Cardiac muscle cell (in vitro differentiated cells and primary cell): ENCODE results near the gene PBX4. TPM values are rescaled to one million over a fixed set of nuclear protein-coding genes. Genes with fewer than 3 reads are reported as not detected.
A peak's percentile ranks its signal among the peaks of the same experiment; 100 is the strongest.
"Not testable (repeated sequence)": the region's sequence is repeated elsewhere in the genome, so short reads cannot be mapped to it uniquely, and the experiment has no call there.

Experiments used
- DNase-seq, 2 donors: peaks; one replicate each; pipeline versions ENCODE4 v3.0.0 to v3.0.0-alpha.2; 2010 to 2017; ENCODE audit warnings: low read depth in 1 of 2, low spot score in 1 of 2
- H3K27ac ChIP-seq: fragments of 200-600 bp; sonication (generic); 2 replicates; pipeline ENCODE4 v1.5.1; 2016
- H3K27me3 ChIP-seq: fragments of 200-600 bp; sonication (generic); 2 replicates; pipeline ENCODE4 v1.6.0; 2016; ENCODE audit warnings: control low read depth
- H3K36me3 ChIP-seq: fragments of 200-600 bp; sonication (generic); 2 replicates; pipeline ENCODE4 v1.5.1; 2016; ENCODE audit warnings: control low read depth
- H3K4me1 ChIP-seq: fragments of 200-600 bp; sonication (generic); 2 replicates; pipeline ENCODE4 v1.8.1; 2017; ENCODE audit warnings: low read depth, mild to moderate bottlenecking, mixed run types
- H3K4me3 ChIP-seq: fragments of 200-600 bp; sonication (generic); 2 replicates; pipeline ENCODE4 v1.5.1; 2016; ENCODE audit warnings: mild to moderate bottlenecking
- H3K9me3 ChIP-seq: fragments of 200-600 bp; sonication (generic); 2 replicates; pipeline ENCODE4 v1.5.1; 2017; ENCODE audit warnings: low read depth, mild to moderate bottlenecking, control low read depth
- polyA plus RNA-seq: library from polyadenylated mRNA; unstranded; fragments of >200 nt; fragmentation: Nextera tagmentation; extraction: Ambion mirVana; gene quantifications from 2 replicates; pipeline ENCODE4 v1.2.1, GENCODE V29; 2016
- total RNA-seq: library from RNA; depleted of rRNA; stranded (reverse); fragments of >200 nt; gene quantifications from 2 replicates; pipeline ENCODE4 v1.2.3, GENCODE V29; 2016
- TF ChIP-seq, protein P1 (sequence below): IDR thresholded peaks from 2 replicates; pipeline ENCODE4 v1.5.1; 2012; ENCODE audit warnings: low read depth, mild to moderate bottlenecking, low read length

PBX4 gene
- total and polyA plus RNA-seq, 2 experiments from 2014 or later = 10.9 to 11.8 TPM

DNA sequence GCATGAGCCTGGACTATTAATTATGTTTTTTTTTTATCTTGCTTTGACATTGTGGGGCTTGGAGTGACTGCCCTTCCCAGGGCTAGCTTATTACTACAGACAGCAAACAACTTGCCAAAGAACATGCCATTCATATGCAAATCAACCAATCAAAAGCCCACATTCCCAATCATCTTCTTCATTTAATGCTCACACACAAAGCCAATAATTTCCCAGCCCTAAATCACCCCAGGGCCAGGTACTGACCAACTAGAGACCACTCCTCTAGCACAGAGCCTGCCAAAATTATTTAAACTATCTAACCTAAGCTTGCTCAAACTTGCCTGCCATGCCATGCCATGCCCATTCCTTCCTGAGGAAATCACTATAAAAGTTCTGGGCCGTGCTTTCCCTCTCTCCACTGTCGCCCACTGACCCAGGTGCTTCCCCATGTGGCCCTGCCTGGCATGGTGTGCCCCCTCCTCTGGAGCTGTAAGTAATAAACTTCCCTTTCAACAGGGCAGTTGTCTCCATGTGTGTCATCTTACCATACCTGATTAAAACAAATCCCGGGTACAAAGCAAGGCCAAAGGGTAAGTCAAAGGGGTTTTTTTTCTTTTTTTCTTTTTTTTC lies 15.7 kb downstream of the PBX4 start:
- H3K27ac ChIP-seq = no peak overlapping the region
- no peaks in the 10 kb centered on the region for H3K27me3 ChIP-seq
- TF ChIP-seq, protein P1, sequence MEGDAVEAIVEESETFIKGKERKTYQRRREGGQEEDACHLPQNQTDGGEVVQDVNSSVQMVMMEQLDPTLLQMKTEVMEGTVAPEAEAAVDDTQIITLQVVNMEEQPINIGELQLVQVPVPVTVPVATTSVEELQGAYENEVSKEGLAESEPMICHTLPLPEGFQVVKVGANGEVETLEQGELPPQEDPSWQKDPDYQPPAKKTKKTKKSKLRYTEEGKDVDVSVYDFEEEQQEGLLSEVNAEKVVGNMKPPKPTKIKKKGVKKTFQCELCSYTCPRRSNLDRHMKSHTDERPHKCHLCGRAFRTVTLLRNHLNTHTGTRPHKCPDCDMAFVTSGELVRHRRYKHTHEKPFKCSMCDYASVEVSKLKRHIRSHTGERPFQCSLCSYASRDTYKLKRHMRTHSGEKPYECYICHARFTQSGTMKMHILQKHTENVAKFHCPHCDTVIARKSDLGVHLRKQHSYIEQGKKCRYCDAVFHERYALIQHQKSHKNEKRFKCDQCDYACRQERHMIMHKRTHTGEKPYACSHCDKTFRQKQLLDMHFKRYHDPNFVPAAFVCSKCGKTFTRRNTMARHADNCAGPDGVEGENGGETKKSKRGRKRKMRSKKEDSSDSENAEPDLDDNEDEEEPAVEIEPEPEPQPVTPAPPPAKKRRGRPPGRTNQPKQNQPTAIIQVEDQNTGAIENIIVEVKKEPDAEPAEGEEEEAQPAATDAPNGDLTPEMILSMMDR = no peak
- peaks cover under 1% of the 10 kb centered on the region for H3K4me1 ChIP-seq
- no peaks in the 10 kb centered on the region for H3K9me3 ChIP-seq
- no peak overlapping the region for H3K4me3 ChIP-seq
- DNase-seq = no peak
- no peaks in the 10 kb centered on the region for H3K36me3 ChIP-seq

DNA sequence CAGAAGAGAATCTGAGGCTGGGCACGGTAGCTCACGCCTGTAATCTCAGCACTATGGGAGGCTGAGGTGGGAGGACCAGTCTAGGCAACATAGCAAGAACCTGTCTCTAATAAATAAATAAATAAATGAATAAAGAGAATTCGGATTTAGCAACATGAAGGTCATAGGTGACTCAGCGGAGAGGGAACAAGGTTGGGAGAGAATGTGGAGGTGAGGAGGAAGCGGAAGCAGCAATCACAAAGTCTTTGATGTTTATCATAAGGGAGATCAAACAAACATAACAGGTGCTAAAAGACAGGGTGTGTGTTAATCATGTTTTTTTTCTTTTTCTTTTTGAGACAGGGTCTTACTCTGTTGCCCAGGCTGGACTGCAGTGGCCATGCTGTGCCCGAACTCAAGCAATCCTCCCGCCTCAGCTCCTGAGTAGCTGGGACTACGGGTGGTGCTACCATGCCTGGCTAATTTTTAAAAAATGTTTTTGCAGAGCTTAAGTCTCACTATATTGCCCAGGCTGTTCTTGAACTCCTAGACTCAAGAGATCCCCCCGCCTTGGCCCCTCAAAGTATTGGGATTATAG lies 16.3 kb downstream of the PBX4 start:
- TF ChIP-seq, protein P1 = no peak
- H3K4me3 ChIP-seq = no peak overlapping the region
- H3K9me3 ChIP-seq = no peaks in the 10 kb centered on the region
- H3K27ac ChIP-seq = no peak overlapping the region
- H3K4me1 ChIP-seq = peaks cover 4% of the 10 kb centered on the region
- DNase-seq = no peak
- H3K36me3 ChIP-seq = no peaks in the 10 kb centered on the region
- no peaks in the 10 kb centered on the region for H3K27me3 ChIP-seq

DNA sequence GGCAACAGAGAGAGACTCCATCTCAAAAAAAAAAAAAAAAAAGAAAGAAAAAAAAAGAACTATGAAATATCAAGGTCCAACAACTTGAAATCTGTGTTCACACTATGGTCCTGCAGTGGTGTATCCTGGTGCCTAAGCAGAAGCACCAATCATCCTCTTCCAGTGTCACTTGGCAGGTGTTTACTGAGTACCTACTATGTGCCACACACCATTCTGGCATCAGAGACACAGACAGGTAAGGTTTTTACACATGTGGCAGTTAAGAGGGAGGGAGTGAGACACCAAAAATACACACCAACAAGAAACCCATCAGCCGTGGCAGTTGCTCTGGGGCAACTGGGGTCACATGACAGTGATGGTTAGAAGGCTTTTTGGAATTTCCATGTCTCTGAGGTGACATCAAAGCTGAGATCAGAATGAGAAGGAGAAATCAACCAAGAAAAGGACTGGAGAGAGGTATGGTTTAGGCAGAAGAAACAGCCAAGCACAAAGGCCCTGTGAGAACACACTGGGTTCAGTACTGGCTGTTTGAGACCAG lies 17.6 kb downstream of the PBX4 start:
- no peaks in the 10 kb centered on the region for H3K27me3 ChIP-seq
- H3K4me3 ChIP-seq = no peak overlapping the region
- no peak overlapping the region for H3K27ac ChIP-seq
- no peaks in the 10 kb centered on the region for H3K36me3 ChIP-seq
- TF ChIP-seq, protein P1 = no peak
- DNase-seq = no peak
- no peaks in the 10 kb centered on the region for H3K9me3 ChIP-seq
- peaks cover 4% of the 10 kb centered on the region for H3K4me1 ChIP-seq

- H3K4me1 ChIP-seq, H3K36me3 ChIP-seq, H3K4me3 ChIP-seq, H3K9me3 ChIP-seq, DNase-seq, H3K27ac ChIP-seq, H3K27me3 ChIP-seq: not testable (repeated sequence)
Measured at GRCh38 chr19:19598728-19599451, 19.6 kb downstream of the PBX4 start.

GRCh38 chr19:19597809-19598306 lies 20.6 kb downstream of the PBX4 start:
- no peak for DNase-seq
- Histone ChIP-seq H3K4me3 (no peak overlapping the region), H3K27ac (no peak overlapping the region), H3K4me1 (peaks cover 4% of the 10 kb centered on the region), H3K36me3 (no peaks in the 10 kb centered on the region), H3K27me3 (no peaks in the 10 kb centered on the region), H3K9me3 (no peaks in the 10 kb centered on the region)
- TF ChIP-seq, protein P1 = no peak

DNA sequence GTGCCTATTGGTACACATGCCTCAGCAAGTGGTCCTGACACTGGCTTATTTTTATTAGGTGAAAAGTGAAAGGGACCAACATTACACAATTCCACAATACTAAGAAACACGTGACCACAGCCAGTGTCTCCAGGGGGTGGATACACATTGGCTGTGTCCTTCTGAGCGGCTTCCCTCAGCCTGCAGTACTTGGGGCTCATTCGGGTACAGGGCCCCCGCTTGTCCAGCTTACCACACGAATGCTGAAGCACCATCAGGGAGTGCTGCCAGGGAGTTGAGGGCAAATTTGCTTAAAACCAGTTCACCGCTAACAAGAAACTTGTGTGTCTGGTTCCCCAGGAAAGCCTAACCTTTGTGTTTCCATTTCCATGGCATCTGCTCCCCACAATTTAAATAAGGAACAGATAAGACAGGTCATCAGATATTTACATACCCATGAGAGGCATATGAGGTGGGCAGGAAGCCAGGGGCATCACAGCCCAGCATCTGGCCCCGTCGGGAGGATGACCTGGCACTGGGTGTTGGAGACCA lies 23.3 kb downstream of the PBX4 start:
- peaks cover 4% of the 10 kb centered on the region for H3K4me1 ChIP-seq
- H3K4me3 ChIP-seq = no peak overlapping the region
- H3K9me3 ChIP-seq = no peaks in the 10 kb centered on the region
- H3K27me3 ChIP-seq = no peaks in the 10 kb centered on the region
- TF ChIP-seq, protein P1 = no peak
- no peak overlapping the region for H3K27ac ChIP-seq
- H3K36me3 ChIP-seq = no peaks in the 10 kb centered on the region
- peak in 1 of 2 donors; percentile 64 for DNase-seq
